Karpas-422 (cell line): Measurements from ENCODE around the gene VWF. TPM values are rescaled to one million over a fixed set of nuclear protein-coding genes. Genes with fewer than 3 reads are reported as not detected.

Experiments
- DNase-seq: peaks from one replicate; pipeline ENCODE4 v3.0.0-alpha.2; 2015
- H2AFZ ChIP-seq: fragments of 200-600 bp; sonication (generic); 2 replicates; pipeline ENCODE4 v1.6.1; 2014; ENCODE audit warnings: antibody characterized with exemption, low read length, mixed read lengths
- H3K27ac ChIP-seq: fragments of 200-600 bp; sonication (generic); 2 replicates; pipeline ENCODE4 v1.5.1; 2014; ENCODE audit warnings: mild to moderate bottlenecking, low read length, moderate library complexity
- H3K27me3 ChIP-seq: fragments of 200-600 bp; sonication (generic); 2 replicates; pipeline ENCODE4 v1.6.1; 2014; ENCODE audit warnings: low read length, mixed read lengths
- H3K36me3 ChIP-seq: fragments of 200-600 bp; sonication (generic); 2 replicates; pipeline ENCODE4 v1.6.1; 2014; ENCODE audit warnings: low read length, mixed read lengths; ENCODE audit not compliant: insufficient read depth
- H3K4me1 ChIP-seq: fragments of 200-600 bp; sonication (generic); 2 replicates; pipeline ENCODE4 v1.6.1; 2014; ENCODE audit warnings: mild to moderate bottlenecking, low read length, mixed read lengths
- H3K4me2 ChIP-seq: fragments of 200-600 bp; sonication (generic); 2 replicates; pipeline ENCODE4 v1.6.1; 2014; ENCODE audit warnings: low read length, low read depth, mild to moderate bottlenecking; ENCODE audit not compliant: poor library complexity, severe bottlenecking
- H3K4me3 ChIP-seq: fragments of 200-600 bp; sonication (generic); 2 replicates; pipeline ENCODE4 v1.5.1; 2014; ENCODE audit warnings: mild to moderate bottlenecking, antibody characterized with exemption, low read length, mixed read lengths
- H3K79me2 ChIP-seq: fragments of 200-600 bp; sonication (generic); 2 replicates; pipeline ENCODE4 v1.6.1; 2014; ENCODE audit warnings: mild to moderate bottlenecking, low read length, mixed read lengths
- H3K9ac ChIP-seq: fragments of 200-600 bp; sonication (generic); 2 replicates; pipeline ENCODE4 v1.6.0; 2014; ENCODE audit warnings: low read length
- H3K9me2 ChIP-seq: fragments of 200-600 bp; sonication (generic), shearing (Covaris generic); replicated peaks from 2 replicates; pipeline ENCODE4 v1.6.0; 2014; ENCODE audit warnings: mild to moderate bottlenecking, low read length, moderate library complexity; ENCODE audit not compliant: insufficient read depth
- H3K9me3 ChIP-seq: fragments of 300-700, 200-600 bp; sonication (generic); 2 replicates; pipeline ENCODE4 v1.6.1; 2014; ENCODE audit warnings: low read length, mixed read lengths
- H4K20me1 ChIP-seq: fragments of 200-600 bp; sonication (generic); 2 replicates; pipeline ENCODE4 v1.6.1; 2014; ENCODE audit warnings: mild to moderate bottlenecking, antibody characterized with exemption, low read length, low read depth; ENCODE audit not compliant: insufficient read depth
- total RNA-seq: library from RNA; depleted of rRNA; stranded (reverse); fragments of >200 nt; shearing (Covaris generic); gene quantifications from 2 replicates; pipeline ENCODE4 v1.2.3, GENCODE V29; 2014; ENCODE audit warnings: low replicate concordance

Gene VWF
- total RNA-seq, 1 experiment from 2014 or later: not detected

GRCh38 chr12:5965950-5966383 lies 158.5 kb downstream of the VWF start:
- Histone ChIP-seq H3K4me3 (no peak overlapping the region), H2AFZ (no peak overlapping the region), H4K20me1 (no peaks in the 10 kb centered on the region), H3K79me2 (no peaks in the 10 kb centered on the region), H3K36me3 (no peaks in the 10 kb centered on the region), H3K9me2 (no peaks in the 10 kb centered on the region), H3K27me3 (no peaks in the 10 kb centered on the region), H3K27ac (no peak overlapping the region), H3K4me1 (no peaks in the 10 kb centered on the region), H3K9me3 (no peaks in the 10 kb centered on the region), H3K4me2 (no peak overlapping the region), H3K9ac (no peak overlapping the region)
- DNase-seq: peak; percentile 79

- H4K20me1 ChIP-seq: no peaks in the 10 kb centered on the region
- no peaks in the 10 kb centered on the region for H3K4me1 ChIP-seq
- no peaks in the 10 kb centered on the region for H3K27me3 ChIP-seq
- no peak overlapping the region for H3K4me3 ChIP-seq
- no peak overlapping the region for H3K4me2 ChIP-seq
- H3K9me2 ChIP-seq: no peaks in the 10 kb centered on the region
- H3K9me3 ChIP-seq: no peaks in the 10 kb centered on the region
- no peak overlapping the region for H3K27ac ChIP-seq
- H3K79me2 ChIP-seq: no peaks in the 10 kb centered on the region
- no peak overlapping the region for H2AFZ ChIP-seq
- no peak overlapping the region for H3K9ac ChIP-seq
- no peak for DNase-seq
- no peaks in the 10 kb centered on the region for H3K36me3 ChIP-seq
These were observed 159.3 kb downstream of the VWF start for GRCh38 chr12:5964913-5965900.

GRCh38 chr12:5963515-5963914 lies 161.0 kb downstream of the VWF start:
- H3K9me3 ChIP-seq: no peaks in the 10 kb centered on the region
- H2AFZ ChIP-seq: no peak overlapping the region
- no peak overlapping the region for H3K27ac ChIP-seq
- no peak overlapping the region for H3K9ac ChIP-seq
- no peak overlapping the region for H3K4me3 ChIP-seq
- H3K27me3 ChIP-seq: no peaks in the 10 kb centered on the region
- no peak overlapping the region for H3K4me2 ChIP-seq
- no peaks in the 10 kb centered on the region for H3K36me3 ChIP-seq
- H4K20me1 ChIP-seq: no peaks in the 10 kb centered on the region
- DNase-seq: no peak
- no peaks in the 10 kb centered on the region for H3K4me1 ChIP-seq
- no peaks in the 10 kb centered on the region for H3K9me2 ChIP-seq
- H3K79me2 ChIP-seq: no peaks in the 10 kb centered on the region

GRCh38 chr12:5960783-5961182 lies 163.7 kb downstream of the VWF start:
- Histone ChIP-seq H3K9ac (no peak overlapping the region), H3K4me2 (no peak overlapping the region), H3K9me3 (no peaks in the 10 kb centered on the region), H3K4me3 (no peak overlapping the region), H3K27me3 (no peaks in the 10 kb centered on the region), H3K36me3 (no peaks in the 10 kb centered on the region), H4K20me1 (no peaks in the 10 kb centered on the region), H3K9me2 (no peaks in the 10 kb centered on the region), H3K4me1 (no peaks in the 10 kb centered on the region), H2AFZ (no peak overlapping the region), H3K79me2 (no peaks in the 10 kb centered on the region), H3K27ac (no peak overlapping the region)
- DNase-seq: no peak

- Histone ChIP-seq H3K79me2 (no peaks in the 10 kb centered on the region), H3K4me1 (no peaks in the 10 kb centered on the region), H3K9me2 (no peaks in the 10 kb centered on the region), H3K27ac (no peak overlapping the region), H2AFZ (no peak overlapping the region), H3K36me3 (no peaks in the 10 kb centered on the region), H3K4me3 (no peak overlapping the region), H3K4me2 (no peak overlapping the region), H4K20me1 (no peaks in the 10 kb centered on the region), H3K9ac (no peak overlapping the region), H3K9me3 (no peaks in the 10 kb centered on the region), H3K27me3 (no peaks in the 10 kb centered on the region)
- DNase-seq: peak; percentile 11
These were observed 167.5 kb downstream of the VWF start for GRCh38 chr12:5956987-5957386.

GRCh38 chr12:5954661-5955060 lies 169.8 kb downstream of the VWF start:
- Histone ChIP-seq H3K9me2 (no peaks in the 10 kb centered on the region), H3K9ac (no peak overlapping the region), H3K9me3 (no peaks in the 10 kb centered on the region), H3K4me3 (no peak overlapping the region), H3K27me3 (no peaks in the 10 kb centered on the region), H3K79me2 (no peaks in the 10 kb centered on the region), H3K27ac (no peak overlapping the region), H3K36me3 (no peaks in the 10 kb centered on the region), H4K20me1 (no peaks in the 10 kb centered on the region), H3K4me1 (no peaks in the 10 kb centered on the region), H3K4me2 (no peak overlapping the region), H2AFZ (no peak overlapping the region)
- DNase-seq: no peak

GRCh38 chr12:5953835-5954586 lies 170.5 kb downstream of the VWF start:
- no peaks in the 10 kb centered on the region for H3K79me2 ChIP-seq
- H3K36me3 ChIP-seq: no peaks in the 10 kb centered on the region
- no peak overlapping the region for H3K27ac ChIP-seq
- DNase-seq: peak; percentile 27
- H3K4me3 ChIP-seq: no peak overlapping the region
- no peaks in the 10 kb centered on the region for H3K9me2 ChIP-seq
- no peak overlapping the region for H3K4me2 ChIP-seq
- H3K9me3 ChIP-seq: no peaks in the 10 kb centered on the region
- no peaks in the 10 kb centered on the region for H3K4me1 ChIP-seq
- H3K27me3 ChIP-seq: no peaks in the 10 kb centered on the region
- H4K20me1 ChIP-seq: no peaks in the 10 kb centered on the region
- H2AFZ ChIP-seq: no peak overlapping the region
- no peak overlapping the region for H3K9ac ChIP-seq

GRCh38 chr12:5952031-5952430 lies 172.4 kb downstream of the VWF start:
- H3K27ac ChIP-seq: no peak overlapping the region
- no peaks in the 10 kb centered on the region for H3K36me3 ChIP-seq
- DNase-seq: no peak
- no peaks in the 10 kb centered on the region for H3K27me3 ChIP-seq
- H3K4me3 ChIP-seq: no peak overlapping the region
- H3K4me1 ChIP-seq: no peaks in the 10 kb centered on the region
- no peak overlapping the region for H2AFZ ChIP-seq
- no peaks in the 10 kb centered on the region for H3K9me2 ChIP-seq
- H3K9ac ChIP-seq: no peak overlapping the region
- no peaks in the 10 kb centered on the region for H3K79me2 ChIP-seq
- H3K4me2 ChIP-seq: no peak overlapping the region
- no peaks in the 10 kb centered on the region for H3K9me3 ChIP-seq
- no peaks in the 10 kb centered on the region for H4K20me1 ChIP-seq
